Left lung (tissue), 10 donors: ENCODE measurements around the gene SLC34A1. TPM values are rescaled to one million over a fixed set of nuclear protein-coding genes. Genes with fewer than 3 reads are reported as not detected.
"Not testable (repeated sequence)": the region's sequence is repeated elsewhere in the genome, so short reads cannot be mapped to it uniquely, and the experiment has no call there.

Experiments
- ATAC-seq: fragments of 200-7000 bp; cut with Tn5 transposase; one replicate; pipeline ENCODE4 v1.9.1; 2020; ENCODE audit warnings: moderate library complexity
- DNase-seq, 4 donors: peaks; one replicate each; pipeline ENCODE4 v3.0.0-alpha.2; 2013 to 2020
- H3K27ac ChIP-seq, 2 donors: fragments of 200-600 bp; sonication (generic) in 1 of 2; one replicate each; pipeline versions ENCODE4 v1.5.0 to v1.8.0; 2020 to 2021
- H3K27me3 ChIP-seq, 2 donors: fragments of 200-600 bp; sonication (generic) in 1 of 2; one replicate each; pipeline versions ENCODE4 v1.5.0 to v1.8.0; 2020 to 2021
- H3K36me3 ChIP-seq, 2 donors: fragments of 200-600 bp; sonication (generic) in 1 of 2; one replicate each; pipeline versions ENCODE4 v1.5.0 to v1.8.0; 2020 to 2021
- H3K4me1 ChIP-seq, 2 donors: fragments of 200-600 bp; one replicate each; pipeline ENCODE4 v1.8.0; 2021
- H3K4me3 ChIP-seq, 2 donors: fragments of 200-600 bp; sonication (generic) in 1 of 2; one replicate each; pipeline versions ENCODE4 v1.5.0 to v1.8.0; 2020 to 2021; ENCODE audit warnings: mild to moderate bottlenecking in 1 of 2
- H3K9me3 ChIP-seq, 2 donors: fragments of 200-600 bp; sonication (generic) in 1 of 2; one replicate each; pipeline versions ENCODE4 v1.5.0 to v1.8.0; 2020 to 2021
- intact Hi-C, 2 donors: fragments of 100-400 bp; cut with DNase I; formaldehyde crosslinking; loops; one replicate each; pipeline versions ENCODE4 v1.11.2 to v1.14.2; 2022
- polyA plus RNA-seq, 6 donors: library from polyadenylated mRNA; unstranded; fragments of 120-200 nt; gene quantifications; one replicate each; pipeline ENCODE4 v1.2.1, GENCODE V29; 2013; ENCODE audit not compliant: insufficient read length in 6 of 6
- total RNA-seq, 2 donors: library from RNA; stranded (reverse); fragmentation: NEBNext Ultra II Directional; extraction: Animal tissue kit (Norgen Biotek cat#: 25700); gene quantifications; one replicate each; pipeline ENCODE4 v1.2.1, GENCODE V29; 2021
- TF ChIP-seq, protein P1 (sequence below), 2 donors: fragments of 200-600 bp; sonication (generic) in 1 of 2; IDR thresholded peaks; one replicate each; pipeline versions ENCODE4 v1.5.0 to v1.8.0; 2021; ENCODE audit warnings: antibody characterized with exemption in 2 of 2
- donor health status: DM: no; HTN: yes; CAD: no.
- donor health status: DM: no; HTN: no; CAD: no.

The SLC34A1 gene
- total and polyA plus RNA-seq, 8 donors, result 0.18 to 1.7 (median 0.36) TPM; not detected in 3

DNA sequence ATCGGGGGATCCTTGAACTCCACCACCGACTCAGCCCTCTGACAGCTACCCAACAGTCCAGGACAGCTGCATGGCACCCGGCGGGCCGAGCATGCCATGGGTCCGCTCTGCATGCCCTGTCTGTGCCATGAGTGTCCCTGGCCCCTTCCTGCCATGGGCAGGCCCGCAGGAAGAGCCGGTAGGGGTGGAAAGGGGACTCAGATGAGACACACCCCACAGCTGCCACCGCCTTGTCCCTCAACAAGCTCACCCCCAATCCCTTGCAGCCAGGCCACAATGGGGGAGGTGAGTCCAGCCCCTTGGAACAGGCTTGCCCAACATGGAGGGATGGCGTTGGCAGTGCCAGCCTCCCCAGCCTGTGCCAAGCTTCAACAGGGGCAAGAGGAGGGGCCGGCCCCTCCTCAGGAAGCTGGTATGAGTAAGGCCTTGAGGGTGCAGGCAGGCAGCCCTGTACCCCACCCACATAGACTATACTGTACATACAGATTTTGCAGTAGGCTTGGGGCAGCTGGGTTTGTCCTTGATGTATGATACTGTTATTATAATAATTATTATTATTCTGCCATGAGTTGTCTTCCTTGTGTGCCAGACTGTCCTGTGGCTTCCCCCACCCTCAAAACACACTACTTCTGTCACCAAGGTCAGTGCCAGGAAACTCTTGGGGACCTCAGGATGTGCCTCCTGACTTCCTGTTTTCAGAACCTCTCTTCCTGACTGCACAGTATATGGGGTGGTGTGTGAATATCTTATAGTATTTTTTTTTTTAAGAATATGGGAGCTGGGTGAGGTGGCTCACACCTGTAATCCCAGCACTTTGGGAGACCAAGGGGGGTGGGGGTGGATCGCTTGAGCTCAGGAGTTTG is 12.0 kb upstream of the SLC34A1 start:
- TF ChIP-seq, protein P1, sequence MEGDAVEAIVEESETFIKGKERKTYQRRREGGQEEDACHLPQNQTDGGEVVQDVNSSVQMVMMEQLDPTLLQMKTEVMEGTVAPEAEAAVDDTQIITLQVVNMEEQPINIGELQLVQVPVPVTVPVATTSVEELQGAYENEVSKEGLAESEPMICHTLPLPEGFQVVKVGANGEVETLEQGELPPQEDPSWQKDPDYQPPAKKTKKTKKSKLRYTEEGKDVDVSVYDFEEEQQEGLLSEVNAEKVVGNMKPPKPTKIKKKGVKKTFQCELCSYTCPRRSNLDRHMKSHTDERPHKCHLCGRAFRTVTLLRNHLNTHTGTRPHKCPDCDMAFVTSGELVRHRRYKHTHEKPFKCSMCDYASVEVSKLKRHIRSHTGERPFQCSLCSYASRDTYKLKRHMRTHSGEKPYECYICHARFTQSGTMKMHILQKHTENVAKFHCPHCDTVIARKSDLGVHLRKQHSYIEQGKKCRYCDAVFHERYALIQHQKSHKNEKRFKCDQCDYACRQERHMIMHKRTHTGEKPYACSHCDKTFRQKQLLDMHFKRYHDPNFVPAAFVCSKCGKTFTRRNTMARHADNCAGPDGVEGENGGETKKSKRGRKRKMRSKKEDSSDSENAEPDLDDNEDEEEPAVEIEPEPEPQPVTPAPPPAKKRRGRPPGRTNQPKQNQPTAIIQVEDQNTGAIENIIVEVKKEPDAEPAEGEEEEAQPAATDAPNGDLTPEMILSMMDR (IDR thresholded peaks at IDR 0.05), result no peak
- peak overlapping the region in 1 of 2 donors; percentile 37 for H3K4me3 ChIP-seq
- H3K4me1 ChIP-seq, result peaks cover 11 to 45% of the 10 kb centered on the region in 2 donors
- H3K36me3 ChIP-seq, result peaks cover 0 to 24% of the 10 kb centered on the region in 2 donors
- no peak for DNase-seq
- intact Hi-C loops, result no loop called here
- H3K27ac ChIP-seq, result peak overlapping the region in 1 of 2 donors; percentile 77
- no peaks in the 10 kb centered on the region for H3K9me3 ChIP-seq
- no peak for ATAC-seq
- H3K27me3 ChIP-seq, result no peaks in the 10 kb centered on the region

DNA sequence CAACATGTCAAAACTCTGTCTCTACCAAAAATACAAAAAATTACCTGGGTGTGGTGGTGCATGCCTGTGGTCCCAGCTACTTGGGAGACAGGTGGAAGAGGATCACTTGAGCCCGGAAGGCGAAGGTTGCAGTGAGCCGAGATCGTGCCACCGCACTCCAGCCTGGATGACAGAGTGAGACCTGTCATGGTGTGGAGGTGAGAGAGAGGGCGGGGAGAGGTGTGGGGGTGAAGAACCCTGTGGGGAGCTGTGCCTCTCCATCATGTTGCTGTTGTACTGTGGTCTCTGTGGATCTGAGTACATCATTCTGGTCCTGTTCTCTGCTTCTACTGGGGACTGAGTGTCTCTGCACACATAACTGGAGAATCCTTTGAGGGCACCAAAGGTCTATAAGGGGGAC is 11.3 kb upstream of the SLC34A1 start:
- intact Hi-C loops, result no loop called here
- no peak overlapping the region for H3K4me3 ChIP-seq
- H3K27me3 ChIP-seq, result no peaks in the 10 kb centered on the region
- peak overlapping the region in 1 of 2 donors; percentile 77 for H3K27ac ChIP-seq
- TF ChIP-seq, protein P1 (IDR thresholded peaks at IDR 0.05), result no peak
- DNase-seq (no peak), ATAC-seq (no peak)
- H3K36me3 ChIP-seq, result peaks cover 0 to 17% of the 10 kb centered on the region in 2 donors
- peaks cover 7 to 39% of the 10 kb centered on the region in 2 donors for H3K4me1 ChIP-seq
- no peaks in the 10 kb centered on the region for H3K9me3 ChIP-seq

DNA sequence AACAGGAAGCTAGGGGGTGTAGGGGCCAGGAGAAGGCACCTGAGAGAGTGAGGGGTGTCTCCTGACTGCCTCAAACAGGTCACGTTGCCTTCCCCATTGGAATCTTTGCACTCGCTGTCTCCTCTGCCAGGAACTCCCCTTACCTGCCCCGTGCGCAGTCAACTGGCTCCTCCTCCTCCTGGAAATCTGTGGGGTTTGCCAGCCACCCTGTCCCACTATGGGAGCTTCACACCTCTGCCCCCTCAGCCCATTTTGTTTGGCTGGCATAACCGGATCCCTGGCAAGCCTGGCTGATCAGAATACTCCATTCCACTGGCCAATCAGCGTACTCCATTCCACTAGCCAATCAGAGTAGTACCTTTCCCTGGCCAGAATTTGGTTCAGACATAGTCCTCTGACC is 10.4 kb upstream of the SLC34A1 start:
- no peak for DNase-seq
- Histone ChIP-seq H3K27ac (no peak overlapping the region), H3K9me3 (no peaks in the 10 kb centered on the region), H3K4me1 (peaks cover 7 to 33% of the 10 kb centered on the region in 2 donors), H3K4me3 (no peak overlapping the region), H3K36me3 (peaks cover 0 to 8% of the 10 kb centered on the region in 2 donors), H3K27me3 (no peaks in the 10 kb centered on the region)
- TF ChIP-seq, protein P1 (IDR thresholded peaks at IDR 0.05), result no peak
- ATAC-seq, result no peak
- intact Hi-C loops, result no loop called here

DNA sequence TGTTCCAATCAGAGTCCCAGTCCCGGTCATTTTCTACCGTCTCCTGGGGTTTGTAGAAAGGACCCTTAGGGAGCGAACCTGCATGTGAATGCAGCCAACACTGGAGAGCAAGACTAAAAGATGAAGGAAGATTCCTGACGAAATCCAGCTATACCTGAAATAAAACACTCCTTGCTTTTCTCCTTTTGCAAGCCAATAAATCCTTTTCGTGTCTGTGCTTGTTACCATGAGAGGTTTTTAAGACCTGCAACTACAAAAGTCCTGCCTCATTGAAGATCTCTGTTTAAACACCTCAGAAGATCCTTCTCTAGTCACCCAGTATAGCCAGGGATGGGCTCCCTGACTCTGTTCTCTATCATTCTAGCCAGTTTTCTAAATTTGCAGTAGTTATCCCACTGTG is 10.0 kb upstream of the SLC34A1 start:
- TF ChIP-seq, protein P1 (IDR thresholded peaks at IDR 0.05), result no peak
- H3K27me3 ChIP-seq, result no peaks in the 10 kb centered on the region
- no peaks in the 10 kb centered on the region for H3K9me3 ChIP-seq
- H3K27ac ChIP-seq, result no peak overlapping the region
- ATAC-seq (no peak), DNase-seq (no peak)
- peaks cover 7 to 31% of the 10 kb centered on the region in 2 donors for H3K4me1 ChIP-seq
- intact Hi-C loops, result no loop called here
- H3K36me3 ChIP-seq, result peaks cover 0 to 7% of the 10 kb centered on the region in 2 donors
- H3K4me3 ChIP-seq, result no peak overlapping the region

DNA sequence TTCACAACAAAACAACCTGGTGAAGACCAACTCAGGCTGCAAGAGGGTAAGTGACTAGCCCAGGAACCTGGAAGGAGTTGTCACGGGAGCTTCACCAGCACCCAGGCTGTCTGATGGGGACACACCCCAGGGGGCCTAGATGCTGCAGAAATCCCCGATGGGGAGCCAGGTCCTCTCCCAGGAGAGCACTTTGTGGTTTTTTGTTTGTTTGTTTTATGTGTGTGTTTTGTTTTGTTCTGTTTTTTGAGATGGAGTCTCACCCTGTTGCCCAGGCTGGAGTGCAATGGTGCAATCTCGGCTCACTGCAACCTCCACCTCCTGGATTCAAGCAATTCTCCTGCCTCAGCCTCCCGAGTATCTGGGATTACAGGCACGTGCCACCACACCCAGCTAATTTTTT is 8.7 kb upstream of the SLC34A1 start:
- intact Hi-C loops, ATAC-seq: not testable (repeated sequence)

More for the DNA sequence above, 8.7 kb upstream of the SLC34A1 start:
- H3K27ac ChIP-seq, H3K4me3 ChIP-seq, DNase-seq, H3K27me3 ChIP-seq, H3K36me3 ChIP-seq, H3K9me3 ChIP-seq: not testable (repeated sequence)
- H3K4me1 ChIP-seq, result peaks cover 7 to 24% of the 10 kb centered on the region in 2 donors
